ENCODE measurements around the gene PCDH19.

PCDH19 gene

GRCh38 chrX:100316987-100317386 lies 93.1 kb downstream of the PCDH19 start:
- no peaks in the 10 kb centered on the region for H3K79me2 ChIP-seq (ENCODE audit: insufficient read depth, low read length)
- H3K9me3 ChIP-seq (ENCODE audit: insufficient read depth, low read length) = no peaks in the 10 kb centered on the region
- TF ChIP-seq CTCF (IDR thresholded peaks at IDR 0.05; ENCODE audit: insufficient read depth, low read length, poor library complexity, severe bottlenecking) = no peak
- no peak for TF ChIP-seq EZH2phosphoT487 (conservative IDR thresholded peaks at IDR 0.05; ENCODE audit: low read length)
- no peaks in the 10 kb centered on the region for H4K20me1 ChIP-seq (ENCODE audit: low read depth, low read length)
- H3K27ac ChIP-seq (ENCODE audit: low read depth, low read length) = no peak overlapping the region
- no peak overlapping the region for H3K4me2 ChIP-seq (ENCODE audit: low read depth, low read length, poor library complexity, severe bottlenecking)
- no peak overlapping the region for H3K9ac ChIP-seq (ENCODE audit: low read length)
- H3K36me3 ChIP-seq (ENCODE audit: low read length) = no peaks in the 10 kb centered on the region
- no peaks in the 10 kb centered on the region for H3K9me2 ChIP-seq (replicated peaks; ENCODE audit: insufficient read depth, low read length)
- H3F3A ChIP-seq (ENCODE audit: insufficient read depth) = no peaks in the 10 kb centered on the region
- no peak overlapping the region for H3K4me3 ChIP-seq (ENCODE audit: insufficient read depth, low read length, poor library complexity, severe bottlenecking)
- no peak overlapping the region for H2AFZ ChIP-seq (ENCODE audit: low read depth, low read length, severe bottlenecking)
- no peaks in the 10 kb centered on the region for H3K27me3 ChIP-seq (ENCODE audit: low read length)

GRCh38 chrX:100315566-100315965 lies 94.5 kb downstream of the PCDH19 start:
- H3K36me3 ChIP-seq (ENCODE audit: low read length) = no peaks in the 10 kb centered on the region
- H2AFZ ChIP-seq (ENCODE audit: low read depth, low read length, severe bottlenecking) = no peak overlapping the region
- H3K4me3 ChIP-seq (ENCODE audit: insufficient read depth, low read length, poor library complexity, severe bottlenecking) = no peak overlapping the region
- no peaks in the 10 kb centered on the region for H3K9me2 ChIP-seq (replicated peaks; ENCODE audit: insufficient read depth, low read length)
- TF ChIP-seq EZH2phosphoT487 (conservative IDR thresholded peaks at IDR 0.05; ENCODE audit: low read length) (no peak), CTCF (IDR thresholded peaks at IDR 0.05; ENCODE audit: insufficient read depth, low read length, poor library complexity, severe bottlenecking) (no peak)
- no peaks in the 10 kb centered on the region for H4K20me1 ChIP-seq (ENCODE audit: low read depth, low read length)
- H3K27ac ChIP-seq (ENCODE audit: low read depth, low read length) = no peak overlapping the region
- H3K4me2 ChIP-seq (ENCODE audit: low read depth, low read length, poor library complexity, severe bottlenecking) = no peak overlapping the region
- H3K9me3 ChIP-seq (ENCODE audit: insufficient read depth, low read length) = no peaks in the 10 kb centered on the region
- H3K79me2 ChIP-seq (ENCODE audit: insufficient read depth, low read length) = no peaks in the 10 kb centered on the region
- no peaks in the 10 kb centered on the region for H3K27me3 ChIP-seq (ENCODE audit: low read length)
- H3K9ac ChIP-seq (ENCODE audit: low read length) = no peak overlapping the region
- no peaks in the 10 kb centered on the region for H3F3A ChIP-seq (ENCODE audit: insufficient read depth)

- no peaks in the 10 kb centered on the region for H3K36me3 ChIP-seq (ENCODE audit: low read length)
- H3K4me2 ChIP-seq (ENCODE audit: low read depth, low read length, poor library complexity, severe bottlenecking) = no peak overlapping the region
- no peaks in the 10 kb centered on the region for H3K9me3 ChIP-seq (ENCODE audit: insufficient read depth, low read length)
- TF ChIP-seq EZH2phosphoT487 (conservative IDR thresholded peaks at IDR 0.05; ENCODE audit: low read length) (no peak), CTCF (IDR thresholded peaks at IDR 0.05; ENCODE audit: insufficient read depth, low read length, poor library complexity, severe bottlenecking) (no peak)
- no peaks in the 10 kb centered on the region for H3K27me3 ChIP-seq (ENCODE audit: low read length)
- no peaks in the 10 kb centered on the region for H4K20me1 ChIP-seq (ENCODE audit: low read depth, low read length)
- no peak overlapping the region for H3K4me3 ChIP-seq (ENCODE audit: insufficient read depth, low read length, poor library complexity, severe bottlenecking)
- H3K79me2 ChIP-seq (ENCODE audit: insufficient read depth, low read length) = no peaks in the 10 kb centered on the region
- H2AFZ ChIP-seq (ENCODE audit: low read depth, low read length, severe bottlenecking) = no peak overlapping the region
- no peaks in the 10 kb centered on the region for H3F3A ChIP-seq (ENCODE audit: insufficient read depth)
- H3K9ac ChIP-seq (ENCODE audit: low read length) = no peak overlapping the region
- no peak overlapping the region for H3K27ac ChIP-seq (ENCODE audit: low read depth, low read length)
- no peaks in the 10 kb centered on the region for H3K9me2 ChIP-seq (replicated peaks; ENCODE audit: insufficient read depth, low read length)
These were observed 110.5 kb downstream of the PCDH19 start for GRCh38 chrX:100299559-100299958.
